Skeletal muscle tissue (tissue), 4 donors: Measurements from ENCODE around the gene NRXN3. TPM values are rescaled to one million over a fixed set of nuclear protein-coding genes. Genes with fewer than 3 reads are reported as not detected.

ENCODE experiments used
- H3K27ac ChIP-seq: one replicate; pipeline ENCODE4 v1.7.0; 2013; ENCODE audit warnings: mild to moderate bottlenecking, low read depth, low read length, inconsistent platforms
- H3K27me3 ChIP-seq, 3 donors: one replicate each; pipeline ENCODE4 v1.7.0; 2013; ENCODE audit warnings: low read length in 3 of 3; ENCODE audit not compliant: control insufficient read depth in 3 of 3, insufficient read depth in 3 of 3
- H3K36me3 ChIP-seq, 3 donors: one replicate each; pipeline ENCODE4 v1.7.0; 2013; ENCODE audit warnings: low read length in 3 of 3; ENCODE audit not compliant: control insufficient read depth in 3 of 3, insufficient read depth in 3 of 3
- H3K4me1 ChIP-seq, 3 donors: one replicate each; pipeline ENCODE4 v1.7.0; 2013; ENCODE audit warnings: low read length in 3 of 3, mild to moderate bottlenecking in 3 of 3; ENCODE audit not compliant: control insufficient read depth in 3 of 3, insufficient read depth in 3 of 3
- H3K4me3 ChIP-seq, 3 donors: one replicate each; pipeline ENCODE4 v1.7.0; 2013; ENCODE audit warnings: low read length in 3 of 3
- H3K9ac ChIP-seq, 3 donors: one replicate each; pipeline ENCODE4 v1.7.0; 2013; ENCODE audit warnings: low read length in 3 of 3, mild to moderate bottlenecking in 3 of 3, moderate library complexity in 2 of 3, low read depth in 1 of 3
- H3K9me3 ChIP-seq, 3 donors: one replicate each; pipeline ENCODE4 v1.7.0; 2013; ENCODE audit warnings: low read length in 3 of 3; ENCODE audit not compliant: control insufficient read depth in 3 of 3
- total RNA-seq: library from RNA; depleted of rRNA; stranded (reverse); fragments of >200 nt; gene quantifications from one replicate; pipeline ENCODE4 v1.2.3, GENCODE V29; 2014
- donor health status: Osteomylitis.

Gene NRXN3
- total RNA-seq, 1 donor from 2014 or later, result 0.52 TPM

- Histone ChIP-seq H3K36me3 (no peaks in the 10 kb centered on the region), H3K9me3 (no peaks in the 10 kb centered on the region), H3K4me3 (no peak overlapping the region), H3K9ac (no peak overlapping the region), H3K27me3 (no peaks in the 10 kb centered on the region), H3K27ac (no peak overlapping the region), H3K4me1 (no peaks in the 10 kb centered on the region)
Observed at GRCh38 chr14:79543348-79543747, 1373.2 kb downstream of the NRXN3 start.

GRCh38 chr14:79543967-79544697 is 1374.0 kb downstream of the NRXN3 start:
- H3K27ac ChIP-seq, result no peak overlapping the region
- H3K9me3 ChIP-seq, result no peaks in the 10 kb centered on the region
- H3K4me3 ChIP-seq, result no peak overlapping the region
- H3K4me1 ChIP-seq, result no peaks in the 10 kb centered on the region
- H3K36me3 ChIP-seq, result no peaks in the 10 kb centered on the region
- no peaks in the 10 kb centered on the region for H3K27me3 ChIP-seq
- no peak overlapping the region for H3K9ac ChIP-seq

GRCh38 chr14:79544698-79545070 is 1374.5 kb downstream of the NRXN3 start:
- Histone ChIP-seq H3K27me3 (no peaks in the 10 kb centered on the region), H3K4me3 (no peak overlapping the region), H3K9me3 (no peaks in the 10 kb centered on the region), H3K4me1 (no peaks in the 10 kb centered on the region), H3K9ac (no peak overlapping the region), H3K36me3 (no peaks in the 10 kb centered on the region), H3K27ac (no peak overlapping the region)

- no peaks in the 10 kb centered on the region for H3K4me1 ChIP-seq
- no peaks in the 10 kb centered on the region for H3K36me3 ChIP-seq
- H3K9ac ChIP-seq, result no peak overlapping the region
- no peak overlapping the region for H3K27ac ChIP-seq
- no peak overlapping the region for H3K4me3 ChIP-seq
- no peaks in the 10 kb centered on the region for H3K27me3 ChIP-seq
- no peaks in the 10 kb centered on the region for H3K9me3 ChIP-seq
Observed at GRCh38 chr14:79548836-79549235, 1378.7 kb downstream of the NRXN3 start.

- no peaks in the 10 kb centered on the region for H3K9me3 ChIP-seq
- H3K27me3 ChIP-seq, result no peaks in the 10 kb centered on the region
- H3K27ac ChIP-seq, result no peak overlapping the region
- H3K36me3 ChIP-seq, result no peaks in the 10 kb centered on the region
- H3K4me1 ChIP-seq, result no peaks in the 10 kb centered on the region
- no peak overlapping the region for H3K4me3 ChIP-seq
- no peak overlapping the region for H3K9ac ChIP-seq
Observed at GRCh38 chr14:79549515-79549914, 1379.3 kb downstream of the NRXN3 start.

GRCh38 chr14:79551523-79551922 is 1381.3 kb downstream of the NRXN3 start:
- H3K9ac ChIP-seq, result no peak overlapping the region
- H3K27ac ChIP-seq, result no peak overlapping the region
- H3K4me3 ChIP-seq, result no peak overlapping the region
- H3K36me3 ChIP-seq, result no peaks in the 10 kb centered on the region
- no peaks in the 10 kb centered on the region for H3K27me3 ChIP-seq
- H3K4me1 ChIP-seq, result no peaks in the 10 kb centered on the region
- no peaks in the 10 kb centered on the region for H3K9me3 ChIP-seq

- H3K9me3 ChIP-seq, result no peaks in the 10 kb centered on the region
- no peaks in the 10 kb centered on the region for H3K4me1 ChIP-seq
- no peaks in the 10 kb centered on the region for H3K27me3 ChIP-seq
- no peak overlapping the region for H3K4me3 ChIP-seq
- H3K27ac ChIP-seq, result no peak overlapping the region
- no peak overlapping the region for H3K9ac ChIP-seq
- no peaks in the 10 kb centered on the region for H3K36me3 ChIP-seq
Observed at GRCh38 chr14:79552778-79553177, 1382.6 kb downstream of the NRXN3 start.

- H3K4me3 ChIP-seq, result no peak overlapping the region
- H3K27me3 ChIP-seq, result no peaks in the 10 kb centered on the region
- H3K27ac ChIP-seq, result no peak overlapping the region
- no peaks in the 10 kb centered on the region for H3K36me3 ChIP-seq
- no peaks in the 10 kb centered on the region for H3K4me1 ChIP-seq
- H3K9me3 ChIP-seq, result no peaks in the 10 kb centered on the region
- H3K9ac ChIP-seq, result no peak overlapping the region
Observed at GRCh38 chr14:79554816-79555215, 1384.6 kb downstream of the NRXN3 start.

- no peaks in the 10 kb centered on the region for H3K9me3 ChIP-seq
- no peak overlapping the region for H3K9ac ChIP-seq
- H3K27me3 ChIP-seq, result no peaks in the 10 kb centered on the region
- H3K27ac ChIP-seq, result no peak overlapping the region
- H3K4me3 ChIP-seq, result no peak overlapping the region
- H3K4me1 ChIP-seq, result no peaks in the 10 kb centered on the region
- H3K36me3 ChIP-seq, result no peaks in the 10 kb centered on the region
Observed at GRCh38 chr14:79555429-79555828, 1385.3 kb downstream of the NRXN3 start.

- no peak overlapping the region for H3K9ac ChIP-seq
- H3K4me3 ChIP-seq, result no peak overlapping the region
- no peak overlapping the region for H3K27ac ChIP-seq
- no peaks in the 10 kb centered on the region for H3K4me1 ChIP-seq
- no peaks in the 10 kb centered on the region for H3K36me3 ChIP-seq
- H3K27me3 ChIP-seq, result no peaks in the 10 kb centered on the region
- H3K9me3 ChIP-seq, result no peaks in the 10 kb centered on the region
Observed at GRCh38 chr14:79557309-79557708, 1387.1 kb downstream of the NRXN3 start.
